Glutamatergic neuron (in vitro differentiated cells): Measurements from ENCODE around the gene MAP4K4. TPM values are rescaled to one million over a fixed set of nuclear protein-coding genes. Genes with fewer than 3 reads are reported as not detected.

Experiments
- DNase-seq: peaks from one replicate; pipeline ENCODE4 v3.0.0; 2022
- H3K27ac Mint-ChIP-seq: one replicate; pipeline ENCODE4 v1.8.0; 2020; ENCODE audit warnings: mild to moderate bottlenecking, mixed read lengths, inconsistent platforms; ENCODE audit not compliant: unreplicated experiment
- H3K27me3 Mint-ChIP-seq: one replicate; pipeline ENCODE4 v1.8.0; 2020; ENCODE audit warnings: mild to moderate bottlenecking, moderate library complexity, mixed read lengths, inconsistent platforms; ENCODE audit not compliant: unreplicated experiment
- H3K36me3 Mint-ChIP-seq: one replicate; pipeline ENCODE4 v1.8.0; 2020; ENCODE audit warnings: mild to moderate bottlenecking, mixed read lengths, inconsistent platforms; ENCODE audit not compliant: unreplicated experiment
- H3K4me1 Mint-ChIP-seq: one replicate; pipeline ENCODE4 v1.8.0; 2020; ENCODE audit warnings: mild to moderate bottlenecking, low read depth, mixed read lengths, inconsistent platforms; ENCODE audit not compliant: unreplicated experiment
- H3K4me3 Mint-ChIP-seq: one replicate; pipeline ENCODE4 v1.8.0; 2020; ENCODE audit warnings: mild to moderate bottlenecking, mixed read lengths, inconsistent platforms; ENCODE audit not compliant: unreplicated experiment
- H3K9me3 Mint-ChIP-seq: one replicate; pipeline ENCODE4 v1.8.0; 2020; ENCODE audit warnings: mild to moderate bottlenecking, moderate library complexity, mixed read lengths, inconsistent platforms; ENCODE audit not compliant: unreplicated experiment
- CTCF ChIP-seq: fragments of 200-600 bp; sonication (generic); IDR thresholded peaks from one replicate; pipeline ENCODE4 v1.5.0; 2021; ENCODE audit not compliant: partially characterized antibody, unreplicated experiment
- total RNA-seq: library from RNA; stranded (reverse); fragmentation: NEBNext Ultra II Directional; extraction: Animal tissue kit (Norgen Biotek cat#: 25700); gene quantifications from one replicate; pipeline ENCODE4 v1.2.1, GENCODE V29; 2021; ENCODE audit not compliant: unreplicated experiment

Gene MAP4K4
- total RNA-seq, 1 donor from 2014 or later = 756 TPM

GRCh38 chr2:101828673-101829334, 131.3 kb downstream of the MAP4K4 start:
- H3K27me3 Mint-ChIP-seq = peaks cover 12% of the 10 kb centered on the region
- no peaks in the 10 kb centered on the region for H3K36me3 Mint-ChIP-seq
- H3K4me1 Mint-ChIP-seq = peaks cover 54% of the 10 kb centered on the region
- peak overlapping the region; percentile 30 for H3K4me3 Mint-ChIP-seq
- no peak for TF ChIP-seq CTCF
- DNase-seq = no peak
- H3K27ac Mint-ChIP-seq = peak overlapping the region; percentile 64
- peaks cover 13% of the 10 kb centered on the region for H3K9me3 Mint-ChIP-seq

GRCh38 chr2:101829429-101829828, 131.9 kb downstream of the MAP4K4 start:
- Mint-ChIP-seq H3K4me3 (peak overlapping the region; percentile 8), H3K9me3 (peaks cover 13% of the 10 kb centered on the region), H3K27me3 (peaks cover 12% of the 10 kb centered on the region), H3K4me1 (peaks cover 51% of the 10 kb centered on the region), H3K27ac (peak overlapping the region; percentile 64), H3K36me3 (no peaks in the 10 kb centered on the region)
- no peak for TF ChIP-seq CTCF
- DNase-seq = no peak

GRCh38 chr2:101830146-101830545, 132.6 kb downstream of the MAP4K4 start:
- no peak for TF ChIP-seq CTCF
- H3K4me3 Mint-ChIP-seq = no peak overlapping the region
- peaks cover 50% of the 10 kb centered on the region for H3K4me1 Mint-ChIP-seq
- H3K27ac Mint-ChIP-seq = no peak overlapping the region
- H3K36me3 Mint-ChIP-seq = no peaks in the 10 kb centered on the region
- H3K27me3 Mint-ChIP-seq = peaks cover 12% of the 10 kb centered on the region
- no peak for DNase-seq
- H3K9me3 Mint-ChIP-seq = peaks cover 13% of the 10 kb centered on the region

- Mint-ChIP-seq H3K27me3 (peaks cover 12% of the 10 kb centered on the region), H3K4me3 (no peak overlapping the region), H3K27ac (no peak overlapping the region), H3K9me3 (peaks cover 13% of the 10 kb centered on the region), H3K36me3 (no peaks in the 10 kb centered on the region), H3K4me1 (peaks cover 50% of the 10 kb centered on the region)
- no peak for DNase-seq
- no peak for TF ChIP-seq CTCF
Observed at GRCh38 chr2:101830555-101830954, 133.0 kb downstream of the MAP4K4 start.

GRCh38 chr2:101831351-101831865, 133.9 kb downstream of the MAP4K4 start:
- no peak overlapping the region for H3K4me3 Mint-ChIP-seq
- H3K27me3 Mint-ChIP-seq = peaks cover 12% of the 10 kb centered on the region
- H3K4me1 Mint-ChIP-seq = peaks cover 48% of the 10 kb centered on the region
- DNase-seq = peak; percentile 77
- H3K27ac Mint-ChIP-seq = peak overlapping the region; percentile 70
- peaks cover 16% of the 10 kb centered on the region for H3K9me3 Mint-ChIP-seq
- no peaks in the 10 kb centered on the region for H3K36me3 Mint-ChIP-seq
- TF ChIP-seq CTCF = peak; percentile 72
